M059J (cell line): ENCODE results near the gene RUVBL2. TPM values are rescaled to one million over a fixed set of nuclear protein-coding genes. Genes with fewer than 3 reads are reported as not detected.
"Not testable (repeated sequence)": the region's sequence is repeated elsewhere in the genome, so short reads cannot be mapped to it uniquely, and the experiment has no call there.

Experiments
- DNase-seq: peaks from one replicate; pipeline ENCODE4 v3.0.0-alpha.2; 2012; ENCODE audit warnings: low read depth
- total RNA-seq: library from RNA; depleted of rRNA; stranded (reverse); fragments of >200 nt; shearing (Covaris generic); gene quantifications from 2 replicates; pipeline ENCODE4 v1.2.3, GENCODE V29; 2014; rRNA removed

RUVBL2 gene
- total RNA-seq, 1 experiment from 2014 or later = 292 TPM

GRCh38 chr19:49049834-49050233, 56.1 kb downstream of the RUVBL2 start:
- not testable (repeated sequence) for DNase-seq

DNA sequence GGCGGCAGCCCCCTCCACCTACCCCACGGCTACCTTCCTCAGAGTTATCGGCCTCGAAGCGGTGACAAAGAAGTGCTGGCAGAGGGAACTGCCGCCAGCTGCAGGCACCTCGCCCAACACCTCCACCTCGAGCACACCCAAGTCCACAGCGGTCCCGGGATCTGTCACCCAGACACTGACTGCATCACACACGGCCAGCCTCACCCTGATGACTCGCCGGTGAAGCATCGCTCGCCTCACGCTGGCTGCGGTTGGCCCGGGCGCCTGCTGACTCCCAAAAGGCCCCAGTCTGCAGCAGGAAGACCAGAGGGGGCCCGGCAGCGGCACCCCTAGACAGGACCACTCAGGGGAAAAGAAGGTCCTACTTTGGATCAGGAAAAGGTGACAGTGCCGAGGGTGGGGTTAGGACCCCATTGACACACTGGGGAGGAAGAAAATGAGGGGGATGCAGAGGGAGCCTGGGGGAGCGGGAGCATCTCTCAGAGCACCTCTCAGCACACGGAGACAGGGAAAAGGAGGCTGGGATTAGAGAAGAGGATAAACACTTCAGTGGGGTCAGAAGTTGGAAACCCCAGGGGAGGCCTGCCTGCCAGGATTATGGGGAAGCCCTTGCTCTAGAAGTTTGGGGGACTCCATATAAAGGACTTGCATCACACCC, 56.8 kb downstream of the RUVBL2 start:
- DNase-seq = peak; percentile 86

GRCh38 chr19:49056101-49056901, 62.6 kb downstream of the RUVBL2 start:
- DNase-seq = peak; percentile 63

- not testable (repeated sequence) for DNase-seq
Measured at GRCh38 chr19:49056902-49057596, 63.4 kb downstream of the RUVBL2 start.

DNA sequence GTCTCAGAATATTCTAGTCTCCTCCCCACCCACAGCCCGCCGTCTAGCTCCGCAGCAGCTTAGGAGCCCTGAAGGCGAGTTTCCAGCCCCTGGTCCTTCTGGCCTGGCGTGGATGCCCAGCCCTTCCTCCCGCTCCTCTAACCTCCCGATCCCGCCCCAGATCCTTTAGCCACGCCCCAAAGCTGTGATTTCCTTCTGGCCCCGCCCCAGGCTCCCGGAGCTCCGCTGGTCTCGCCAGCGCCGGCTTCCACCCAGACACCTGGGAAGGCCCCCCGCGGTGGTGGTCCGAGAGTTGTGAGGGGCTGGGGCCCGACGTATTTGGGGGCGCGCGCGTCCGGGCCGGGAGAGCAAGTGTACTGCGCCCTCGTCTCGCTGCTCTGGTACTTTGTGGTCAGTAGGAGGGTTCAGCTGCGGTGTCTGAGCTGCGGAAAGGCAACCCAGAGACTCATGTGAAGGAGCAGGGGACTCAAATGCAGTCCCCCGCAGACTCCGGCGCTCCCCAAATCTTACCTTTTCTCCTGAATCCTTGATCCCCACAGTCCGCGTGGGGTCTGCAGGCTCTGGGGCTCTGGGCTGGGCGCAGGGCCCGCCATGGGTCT, 64.0 kb downstream of the RUVBL2 start, which contains the start of gene CGB7:
Gene CGB7, minus strand, starts transcription at position 114 of the 599 bp plus-strand sequence. CDS start 2,374 bp downstream, outside the sequence.
- peak; percentile 82 for DNase-seq

DNA sequence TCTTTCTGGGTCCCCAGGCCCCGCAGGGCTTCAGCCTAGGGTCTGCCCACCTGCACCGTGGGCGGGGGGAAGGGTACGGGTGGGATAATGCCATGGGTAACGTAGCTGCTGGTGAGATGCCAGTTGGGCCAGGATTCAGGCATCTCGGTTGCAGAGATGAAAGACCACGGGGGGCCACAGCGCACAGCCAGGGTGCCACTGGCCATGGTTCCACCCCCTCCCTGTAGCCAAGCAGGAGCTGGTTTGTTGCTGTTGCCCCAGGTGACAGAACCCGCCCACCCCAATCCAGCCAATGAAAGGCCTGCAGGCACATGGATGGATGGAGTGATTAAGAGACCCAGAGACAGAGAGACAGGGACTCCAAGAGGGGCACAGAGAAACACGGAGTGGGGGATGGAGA, 64.9 kb downstream of the RUVBL2 start:
- peak; percentile 40 for DNase-seq

DNA sequence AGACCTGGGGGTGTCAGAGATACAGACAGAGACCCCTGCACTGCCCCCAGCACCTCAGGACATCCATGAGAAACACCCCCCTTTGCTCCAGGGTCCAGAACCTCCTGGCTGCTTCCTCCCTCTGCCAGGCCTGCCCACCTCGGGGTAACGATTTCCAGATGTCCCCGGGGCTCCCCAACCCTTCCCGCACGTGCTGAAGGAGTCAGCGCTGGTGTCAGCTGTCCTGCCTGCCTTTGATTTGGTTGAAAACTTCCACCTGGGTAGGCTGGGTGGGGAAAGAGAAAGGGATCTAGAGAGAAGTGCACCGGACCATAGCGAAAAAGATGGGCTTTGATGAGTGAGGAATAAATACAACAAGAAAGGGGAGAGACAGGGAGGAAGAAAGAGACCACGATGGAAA, 65.4 kb downstream of the RUVBL2 start:
- no peak for DNase-seq

GRCh38 chr19:49061000-49061399, 67.3 kb downstream of the RUVBL2 start:
- DNase-seq = no peak

GRCh38 chr19:49061445-49061844, 67.8 kb downstream of the RUVBL2 start:
- DNase-seq = no peak

DNA sequence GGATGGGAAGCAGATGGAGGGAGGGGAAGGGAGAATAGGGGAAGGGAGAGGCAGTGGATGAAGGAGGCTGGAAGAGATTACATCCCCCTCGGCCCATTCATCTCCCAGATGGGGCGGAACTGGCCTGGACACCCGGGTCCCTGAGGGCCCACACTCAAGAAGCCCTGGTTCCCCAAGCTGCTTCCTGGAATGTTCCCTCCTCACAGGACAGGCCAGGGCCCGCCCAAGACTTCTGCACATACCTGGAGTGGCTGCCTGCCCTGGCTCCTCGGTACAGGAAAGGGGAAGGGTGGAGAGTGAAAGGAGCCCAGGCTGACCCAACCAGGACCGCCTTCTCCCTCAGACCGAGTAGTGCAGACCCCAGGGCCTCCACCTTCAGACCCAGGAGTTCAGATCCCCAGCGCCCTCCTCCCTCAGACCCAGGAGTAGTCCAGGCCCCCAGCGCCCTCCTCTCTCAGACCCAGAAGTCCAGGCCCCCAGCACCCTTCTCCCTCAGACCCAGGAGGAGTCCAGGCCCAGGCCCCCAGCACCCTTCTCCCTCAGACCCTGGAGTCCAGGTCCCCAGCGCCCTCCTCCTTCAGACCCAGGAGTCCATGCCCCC, 70.4 kb downstream of the RUVBL2 start:
- no peak for DNase-seq

DNA sequence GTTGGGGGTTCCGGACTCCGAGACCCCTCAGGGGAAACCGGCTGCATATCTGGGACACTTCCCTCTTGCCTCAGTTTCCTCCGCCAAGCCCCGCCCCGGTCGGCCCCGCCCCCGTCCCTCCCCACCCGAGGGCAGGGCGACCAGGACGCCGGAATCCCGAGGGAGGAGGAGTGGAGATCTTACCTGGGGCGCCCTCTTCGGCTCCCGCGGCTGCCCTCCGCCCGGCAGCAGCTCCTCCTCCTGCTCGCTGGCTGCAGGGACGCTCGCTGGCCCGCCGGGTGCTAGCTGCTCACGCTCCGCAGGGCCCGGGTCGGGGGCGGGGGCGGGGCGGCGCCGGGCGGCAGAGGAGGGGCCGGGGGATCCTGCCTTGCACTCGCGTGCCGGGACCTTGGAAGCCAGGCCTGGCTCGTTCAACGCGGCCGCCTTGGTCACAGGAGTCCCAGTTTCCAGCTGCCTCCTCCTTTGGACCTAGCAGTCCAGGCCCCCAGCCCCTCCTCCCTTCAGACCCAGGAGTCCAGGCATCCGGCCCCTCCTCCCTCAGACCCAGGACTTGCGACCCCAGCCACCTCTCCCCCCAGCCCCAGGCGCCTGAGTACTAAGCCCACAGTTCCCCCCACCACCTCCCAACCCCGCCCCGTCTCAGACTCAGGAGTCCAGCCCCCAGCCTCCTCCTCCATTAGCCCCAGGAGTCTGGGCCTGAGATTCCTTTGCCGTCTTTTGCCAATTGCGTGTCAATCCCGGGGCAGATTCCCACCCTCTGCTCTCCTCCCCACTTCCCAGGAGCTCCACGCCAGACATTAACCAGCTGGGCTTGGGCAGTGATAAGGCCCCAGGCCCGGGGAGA, 71.3 kb downstream of the RUVBL2 start, which contains the start of gene NTF4:
Gene NTF4, minus strand, starts transcription at position 51 of the 844 bp plus-strand sequence. CDS start 2,821 bp downstream, outside the sequence.
- DNase-seq = no peak

Other genes starting within 250 kb of the RUVBL2 start
- not detected in 2 replicates for gene IZUMO1, start 247.0 kb upstream of the RUVBL2 start, total RNA-seq
- 0.15 and 0.79 TPM in 2 replicates for gene FUT1, start 241.2 kb upstream of the RUVBL2 start, total RNA-seq
- gene FGF21, start 238.4 kb upstream of the RUVBL2 start, total RNA-seq = 0.37 TPM in 1 of 2 replicates, not detected in the other
- 41.0 and 54.0 TPM in 2 replicates for gene BCAT2, start 182.9 kb upstream of the RUVBL2 start, total RNA-seq
- gene HSD17B14, start 157.4 kb upstream of the RUVBL2 start, total RNA-seq = 20.9 and 22.7 TPM in 2 replicates
- gene PLEKHA4, start 125.3 kb upstream of the RUVBL2 start, total RNA-seq = 4.3 and 5.0 TPM in 2 replicates
- gene PPP1R15A, start 121.5 kb upstream of the RUVBL2 start, total RNA-seq = 31.1 and 40.5 TPM in 2 replicates
- gene TULP2, start 95.1 kb upstream of the RUVBL2 start, total RNA-seq = not detected in 2 replicates
- gene NUCB1, start 93.6 kb upstream of the RUVBL2 start, total RNA-seq = 236 and 301 TPM in 2 replicates
- 0.15 TPM in 1 of 2 replicates, not detected in the other for gene DHDH, start 60.2 kb upstream of the RUVBL2 start, total RNA-seq
- 97.7 and 101 TPM in 2 replicates for gene BAX, start 39.0 kb upstream of the RUVBL2 start, total RNA-seq
- 3,106 and 3,231 TPM in 2 replicates for gene FTL, start 28.6 kb upstream of the RUVBL2 start, total RNA-seq
- gene GYS1, start 578 bp upstream of the RUVBL2 start, total RNA-seq = 50.1 and 67.3 TPM in 2 replicates
- 1.8 TPM in 1 of 2 replicates, not detected in the other for gene LHB, start 23.2 kb downstream of the RUVBL2 start, total RNA-seq
- 1.7 and 7.0 TPM in 2 replicates for gene CGB3, start 30.4 kb downstream of the RUVBL2 start, total RNA-seq
- gene CGB2, start 38.0 kb downstream of the RUVBL2 start, total RNA-seq = 1.7 and 4.2 TPM in 2 replicates
- 2.6 and 14.5 TPM in 2 replicates for gene CGB1, start 43.0 kb downstream of the RUVBL2 start, total RNA-seq
- gene CGB5, start 50.0 kb downstream of the RUVBL2 start, total RNA-seq = 7.3 and 8.1 TPM in 2 replicates
- 15.7 and 21.3 TPM in 2 replicates for gene CGB8, start 55.2 kb downstream of the RUVBL2 start, total RNA-seq
- 2.7 and 5.3 TPM in 2 replicates for gene CGB7, start 63.9 kb downstream of the RUVBL2 start, total RNA-seq
- 0.67 TPM in 1 of 2 replicates, not detected in the other for gene NTF4, start 70.9 kb downstream of the RUVBL2 start, total RNA-seq
- not detected in 2 replicates for gene KCNA7, start 78.8 kb downstream of the RUVBL2 start, total RNA-seq
- gene SNRNP70, start 91.6 kb downstream of the RUVBL2 start, total RNA-seq = 175 and 191 TPM in 2 replicates
- 9.7 and 17.1 TPM in 2 replicates for gene LIN7B, start 120.5 kb downstream of the RUVBL2 start, total RNA-seq
- gene C19orf73, start 125.3 kb downstream of the RUVBL2 start, total RNA-seq = 0.44 and 1.6 TPM in 2 replicates
- 2.4 and 4.8 TPM in 2 replicates for gene PPFIA3, start 125.7 kb downstream of the RUVBL2 start, total RNA-seq
- gene HRC, start 161.5 kb downstream of the RUVBL2 start, total RNA-seq = not detected in 2 replicates
- gene TRPM4, start 163.9 kb downstream of the RUVBL2 start, total RNA-seq = 1.2 and 2.6 TPM in 2 replicates